Fibroblast of villous mesenchyme (primary cell): ENCODE results near the gene OGFOD1. TPM values are rescaled to one million over a fixed set of nuclear protein-coding genes. Genes with fewer than 3 reads are reported as not detected.
A peak's percentile ranks its signal among the peaks of the same experiment; 100 is the strongest.

ENCODE experiments used
- DNase-seq: peaks from one replicate; pipeline ENCODE4 v3.0.0-alpha.2; 2010; ENCODE audit warnings: low read depth
- H3K4me3 ChIP-seq: 2 replicates; pipeline ENCODE4 v1.5.1; 2011; ENCODE audit warnings: low read depth, mild to moderate bottlenecking, low read length
- CTCF ChIP-seq: IDR thresholded peaks from 2 replicates; pipeline ENCODE4 v1.5.1; 2012; ENCODE audit warnings: low read depth, mild to moderate bottlenecking, low read length; ENCODE audit not compliant: insufficient read depth
- total RNA-seq: library from RNA; depleted of rRNA; stranded (reverse); fragments of >200 nt; gene quantifications from 2 replicates; pipeline ENCODE4 v1.2.3, GENCODE V29; 2012

Gene OGFOD1
- total RNA-seq, result 65.6 and 74.7 TPM in 2 replicates

DNA sequence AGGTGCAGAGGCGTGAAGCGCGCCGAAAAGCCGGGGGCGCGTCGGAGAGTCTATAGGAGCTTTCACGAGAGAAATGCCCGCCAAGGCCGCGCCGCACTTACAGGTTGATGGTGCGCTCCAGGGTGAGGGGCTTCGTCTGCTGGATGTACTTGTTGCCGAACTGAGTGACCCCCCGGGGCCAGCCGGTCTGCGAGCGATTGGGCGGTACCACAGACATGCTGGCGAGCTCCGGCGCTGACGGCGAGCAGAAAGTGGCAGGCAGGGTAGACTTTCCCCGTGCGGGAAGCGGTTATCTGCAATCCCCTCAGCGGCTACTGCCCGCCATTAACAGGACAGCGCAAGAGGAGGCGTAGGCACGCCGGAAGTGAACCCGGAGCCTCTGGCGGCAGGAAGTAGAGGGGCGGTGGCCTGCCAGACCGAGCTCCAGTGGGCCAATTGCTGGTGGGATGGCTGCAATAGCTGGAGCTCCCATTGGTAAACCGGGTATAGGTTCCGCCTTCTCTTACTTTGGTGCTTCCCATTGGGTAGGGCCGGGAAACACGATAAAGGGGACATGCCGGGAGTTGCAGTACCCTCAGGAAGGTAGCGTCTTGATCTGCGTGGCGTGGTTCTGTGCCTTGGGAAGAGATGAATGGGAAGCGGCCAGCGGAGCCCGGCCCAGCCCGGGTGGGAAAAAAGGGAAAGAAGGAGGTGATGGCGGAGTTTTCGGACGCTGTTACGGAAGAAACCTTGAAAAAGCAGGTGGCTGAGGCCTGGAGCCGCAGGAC, at the start of gene OGFOD1, which contains the start of gene NUDT21:
OGFOD1 (plus strand) TSS at position 569 of the 767 bp plus-strand sequence; CDS start at position 628, 59 bp downstream.
NUDT21 (minus strand) TSS at position 347 of the 767 bp plus-strand sequence; CDS start at position 217, 130 bp downstream.
- TF ChIP-seq CTCF, result no peak
- H3K4me3 ChIP-seq, result peak within 1 kb of the TSS; percentile 94

DNA sequence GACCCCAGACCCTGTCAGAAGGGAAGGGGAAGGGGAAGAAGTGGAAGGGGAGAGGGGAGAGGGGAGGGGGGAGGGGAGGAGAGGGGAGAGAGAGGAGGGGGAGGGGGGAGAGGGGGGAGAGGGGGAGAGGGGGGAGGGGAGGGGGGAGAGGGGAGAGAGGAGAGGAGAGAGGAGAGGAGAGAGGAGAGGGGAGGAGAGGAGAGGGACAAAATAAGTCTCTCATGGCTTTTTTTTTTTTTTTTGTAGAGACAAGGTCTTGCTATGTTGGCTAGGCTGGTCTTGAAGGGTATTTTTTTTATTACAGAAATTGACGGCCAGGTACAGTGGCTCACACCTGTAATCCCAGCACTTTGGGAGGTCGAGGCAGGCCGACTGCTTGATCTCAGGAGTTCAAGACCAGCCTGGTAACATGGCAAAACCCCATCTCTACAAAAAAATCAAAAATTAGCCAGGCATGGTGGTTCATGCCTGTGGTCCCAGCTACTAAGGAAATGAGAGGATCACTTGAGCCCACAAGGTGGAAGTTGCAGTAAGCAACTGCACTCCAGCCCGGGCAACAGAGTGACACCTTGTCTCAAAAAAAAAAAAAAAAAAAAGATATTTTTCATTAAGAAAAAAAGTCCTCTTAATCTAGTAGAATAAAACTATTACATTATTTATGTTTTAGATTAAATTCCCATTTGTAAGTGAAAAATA, 45.2 kb upstream of the OGFOD1 start:
- H3K4me3 ChIP-seq, result no peak overlapping the region
- TF ChIP-seq CTCF, result no peak
- DNase-seq, result no peak

More for the DNA sequence above, at the start of gene OGFOD1, which contains the start of gene NUDT21:
- DNase-seq, result peak; percentile 98

GRCh38 chr16:56408379-56409098, 42.8 kb upstream of the OGFOD1 start:
- DNase-seq, result no peak
- no peak for TF ChIP-seq CTCF
- no peak overlapping the region for H3K4me3 ChIP-seq

GRCh38 chr16:56409195-56409594, 42.2 kb upstream of the OGFOD1 start:
- no peak overlapping the region for H3K4me3 ChIP-seq
- peak; percentile 21 for DNase-seq
- TF ChIP-seq CTCF, result no peak

GRCh38 chr16:56411123-56411522, 40.2 kb upstream of the OGFOD1 start:
- H3K4me3 ChIP-seq, result no peak overlapping the region
- no peak for DNase-seq
- TF ChIP-seq CTCF, result no peak

DNA sequence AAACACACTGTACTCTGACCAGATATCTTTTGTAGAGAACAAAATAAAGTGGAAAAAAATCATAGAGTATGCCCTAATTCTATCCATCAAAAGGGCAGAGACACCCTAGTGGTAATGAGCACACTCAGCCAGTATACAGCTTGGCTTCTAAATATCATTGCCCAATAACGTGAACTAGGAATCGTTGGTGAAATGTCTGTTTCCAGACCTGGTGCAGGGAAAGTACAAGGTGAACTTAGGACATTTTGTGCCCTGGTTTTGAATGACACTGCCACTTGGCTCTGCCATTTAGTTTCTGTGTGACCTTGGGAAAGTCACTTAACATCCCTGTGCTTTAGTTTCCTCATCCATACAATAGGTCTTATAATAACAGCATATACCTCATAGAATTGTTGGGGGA, 39.7 kb upstream of the OGFOD1 start:
- TF ChIP-seq CTCF, result no peak
- no peak for DNase-seq
- no peak overlapping the region for H3K4me3 ChIP-seq
